ENCODE measurements around the gene PASK. TPM values are rescaled to one million over a fixed set of nuclear protein-coding genes. Genes with fewer than 3 reads are reported as not detected.

Gene PASK
- total RNA-seq, 1 experiment from 2014 or later, result 69.3 TPM

DNA sequence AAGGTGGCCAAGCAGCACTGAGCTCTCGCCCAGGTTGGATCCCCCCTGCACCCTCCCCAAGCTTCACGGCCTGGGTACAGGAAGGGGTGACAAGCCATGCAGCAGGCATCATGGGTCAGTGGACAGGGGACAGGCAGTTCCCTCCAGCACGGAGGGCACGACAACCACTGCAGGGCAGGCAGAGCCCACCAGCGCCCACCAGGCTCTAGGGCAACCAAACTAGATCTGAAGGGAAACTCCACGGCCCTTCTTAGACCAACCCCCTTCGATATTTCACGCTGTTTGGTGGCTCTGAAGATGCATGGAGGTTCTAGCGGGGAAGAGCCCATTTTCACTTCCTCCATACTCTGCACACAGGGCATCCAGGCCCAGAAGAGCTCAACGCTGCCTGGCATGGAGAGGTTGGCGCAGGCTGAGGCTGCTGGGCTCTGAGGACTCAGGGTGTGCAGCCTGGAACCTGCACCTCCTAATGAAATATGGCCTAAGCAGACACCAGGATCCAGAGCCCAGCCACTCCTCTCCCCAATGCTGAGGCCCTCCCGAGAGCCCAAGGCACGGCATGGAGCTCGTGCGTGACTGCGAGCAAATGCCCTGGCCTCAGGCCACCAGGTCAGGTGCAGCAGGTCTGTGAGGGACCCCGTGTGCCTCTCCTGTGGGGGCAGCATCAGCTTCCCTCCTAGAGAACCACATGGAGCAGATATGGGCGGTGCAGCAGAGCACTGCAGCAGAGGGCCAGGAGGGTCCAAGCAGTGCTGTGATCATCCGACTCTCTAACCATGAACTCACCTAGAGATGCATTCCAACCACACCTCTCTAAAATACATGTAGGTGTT, 38.4 kb downstream of the PASK start:
- BruUV-seq (replicated peaks), result no TSS peak
- no peak overlapping the region for H3K27ac Mint-ChIP-seq (ENCODE audit: unreplicated experiment)
- H3K36me3 Mint-ChIP-seq (ENCODE audit: insufficient read depth, unreplicated experiment), result peaks cover 14% of the 10 kb centered on the region
- no peaks in the 10 kb centered on the region for H3K27me3 Mint-ChIP-seq (ENCODE audit: unreplicated experiment)
- H3K4me3 Mint-ChIP-seq (ENCODE audit: low read depth, unreplicated experiment), result no peak overlapping the region
- no peaks in the 10 kb centered on the region for H3K4me1 Mint-ChIP-seq (ENCODE audit: low read depth, unreplicated experiment)
- intact Hi-C loops (cut with micrococcal nuclease; ENCODE audit: unreplicated experiment), result no loop called here
- DNase-seq, result no peak
- CTCF ChIA-PET, result no interaction called here
- no peaks in the 10 kb centered on the region for H3K9me3 Mint-ChIP-seq (ENCODE audit: low read depth, unreplicated experiment)
- TF ChIP-seq, protein P1, sequence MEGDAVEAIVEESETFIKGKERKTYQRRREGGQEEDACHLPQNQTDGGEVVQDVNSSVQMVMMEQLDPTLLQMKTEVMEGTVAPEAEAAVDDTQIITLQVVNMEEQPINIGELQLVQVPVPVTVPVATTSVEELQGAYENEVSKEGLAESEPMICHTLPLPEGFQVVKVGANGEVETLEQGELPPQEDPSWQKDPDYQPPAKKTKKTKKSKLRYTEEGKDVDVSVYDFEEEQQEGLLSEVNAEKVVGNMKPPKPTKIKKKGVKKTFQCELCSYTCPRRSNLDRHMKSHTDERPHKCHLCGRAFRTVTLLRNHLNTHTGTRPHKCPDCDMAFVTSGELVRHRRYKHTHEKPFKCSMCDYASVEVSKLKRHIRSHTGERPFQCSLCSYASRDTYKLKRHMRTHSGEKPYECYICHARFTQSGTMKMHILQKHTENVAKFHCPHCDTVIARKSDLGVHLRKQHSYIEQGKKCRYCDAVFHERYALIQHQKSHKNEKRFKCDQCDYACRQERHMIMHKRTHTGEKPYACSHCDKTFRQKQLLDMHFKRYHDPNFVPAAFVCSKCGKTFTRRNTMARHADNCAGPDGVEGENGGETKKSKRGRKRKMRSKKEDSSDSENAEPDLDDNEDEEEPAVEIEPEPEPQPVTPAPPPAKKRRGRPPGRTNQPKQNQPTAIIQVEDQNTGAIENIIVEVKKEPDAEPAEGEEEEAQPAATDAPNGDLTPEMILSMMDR (IDR thresholded peaks at IDR 0.05; ENCODE audit: unreplicated experiment), result no peak

- Mint-ChIP-seq H3K4me1 (ENCODE audit: low read depth, unreplicated experiment) (no peaks in the 10 kb centered on the region), H3K9me3 (ENCODE audit: low read depth, unreplicated experiment) (no peaks in the 10 kb centered on the region), H3K36me3 (ENCODE audit: insufficient read depth, unreplicated experiment) (peaks cover 14% of the 10 kb centered on the region), H3K4me3 (ENCODE audit: low read depth, unreplicated experiment) (no peak overlapping the region), H3K27me3 (ENCODE audit: unreplicated experiment) (no peaks in the 10 kb centered on the region), H3K27ac (ENCODE audit: unreplicated experiment) (no peak overlapping the region)
- CTCF ChIA-PET, result no interaction called here
- TF ChIP-seq, protein P1 (IDR thresholded peaks at IDR 0.05; ENCODE audit: unreplicated experiment), result no peak
- BruUV-seq (replicated peaks), result no TSS peak
- DNase-seq, result no peak
- intact Hi-C loops (cut with micrococcal nuclease; ENCODE audit: unreplicated experiment), result no loop called here
These were observed 39.1 kb downstream of the PASK start for GRCh38 chr2:241110089-241110606.

DNA sequence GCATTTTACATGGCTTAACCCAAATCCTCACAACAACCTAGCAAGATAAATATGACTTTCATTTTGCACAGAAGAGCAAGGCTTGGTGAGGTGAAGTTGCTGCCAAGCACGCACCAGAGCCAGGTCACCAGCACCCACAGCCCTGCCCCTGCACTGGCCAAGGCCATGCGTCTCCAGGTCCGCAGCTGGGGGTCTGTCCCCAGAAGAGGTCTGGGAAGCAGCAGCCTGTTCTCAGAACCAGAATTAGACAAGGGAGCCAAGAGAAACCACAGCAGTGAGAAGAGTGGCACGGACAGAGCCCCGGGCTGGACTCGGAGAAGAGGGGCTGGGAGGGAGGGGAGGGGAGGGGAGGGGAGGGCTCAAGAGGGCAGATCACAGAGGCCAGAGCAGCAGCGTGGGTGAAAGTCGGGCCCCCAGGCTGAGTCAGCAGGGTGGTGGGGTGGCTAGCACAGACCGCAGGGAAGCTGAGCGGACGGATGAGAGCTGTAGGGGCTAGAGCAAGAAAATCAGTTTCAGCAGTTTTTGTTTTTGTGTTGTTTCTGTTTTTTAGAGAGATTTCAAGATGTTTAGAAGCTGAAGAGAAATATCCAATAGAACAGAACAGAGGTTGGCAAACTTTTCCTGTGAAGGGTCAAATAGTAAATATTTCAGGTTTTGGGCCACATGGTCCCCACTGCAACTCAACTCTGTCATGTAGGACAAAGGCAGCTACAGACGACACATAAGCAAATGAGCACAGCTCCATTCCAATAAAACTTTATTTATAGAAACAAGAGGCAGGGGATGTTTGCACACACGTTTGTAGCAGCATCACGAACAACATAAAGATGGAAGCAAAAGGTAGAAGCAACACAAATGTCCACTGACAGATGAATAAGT, 39.8 kb downstream of the PASK start:
- no peaks in the 10 kb centered on the region for H3K4me1 Mint-ChIP-seq (ENCODE audit: low read depth, unreplicated experiment)
- TF ChIP-seq, protein P1 (IDR thresholded peaks at IDR 0.05; ENCODE audit: unreplicated experiment), result no peak
- no peak overlapping the region for H3K27ac Mint-ChIP-seq (ENCODE audit: unreplicated experiment)
- DNase-seq, result no peak
- H3K27me3 Mint-ChIP-seq (ENCODE audit: unreplicated experiment), result no peaks in the 10 kb centered on the region
- H3K9me3 Mint-ChIP-seq (ENCODE audit: low read depth, unreplicated experiment), result no peaks in the 10 kb centered on the region
- CTCF ChIA-PET, result no interaction called here
- H3K36me3 Mint-ChIP-seq (ENCODE audit: insufficient read depth, unreplicated experiment), result peaks cover 8% of the 10 kb centered on the region
- no peak overlapping the region for H3K4me3 Mint-ChIP-seq (ENCODE audit: low read depth, unreplicated experiment)
- BruUV-seq (replicated peaks), result no TSS peak
- intact Hi-C loops (cut with micrococcal nuclease; ENCODE audit: unreplicated experiment), result no loop called here

DNA sequence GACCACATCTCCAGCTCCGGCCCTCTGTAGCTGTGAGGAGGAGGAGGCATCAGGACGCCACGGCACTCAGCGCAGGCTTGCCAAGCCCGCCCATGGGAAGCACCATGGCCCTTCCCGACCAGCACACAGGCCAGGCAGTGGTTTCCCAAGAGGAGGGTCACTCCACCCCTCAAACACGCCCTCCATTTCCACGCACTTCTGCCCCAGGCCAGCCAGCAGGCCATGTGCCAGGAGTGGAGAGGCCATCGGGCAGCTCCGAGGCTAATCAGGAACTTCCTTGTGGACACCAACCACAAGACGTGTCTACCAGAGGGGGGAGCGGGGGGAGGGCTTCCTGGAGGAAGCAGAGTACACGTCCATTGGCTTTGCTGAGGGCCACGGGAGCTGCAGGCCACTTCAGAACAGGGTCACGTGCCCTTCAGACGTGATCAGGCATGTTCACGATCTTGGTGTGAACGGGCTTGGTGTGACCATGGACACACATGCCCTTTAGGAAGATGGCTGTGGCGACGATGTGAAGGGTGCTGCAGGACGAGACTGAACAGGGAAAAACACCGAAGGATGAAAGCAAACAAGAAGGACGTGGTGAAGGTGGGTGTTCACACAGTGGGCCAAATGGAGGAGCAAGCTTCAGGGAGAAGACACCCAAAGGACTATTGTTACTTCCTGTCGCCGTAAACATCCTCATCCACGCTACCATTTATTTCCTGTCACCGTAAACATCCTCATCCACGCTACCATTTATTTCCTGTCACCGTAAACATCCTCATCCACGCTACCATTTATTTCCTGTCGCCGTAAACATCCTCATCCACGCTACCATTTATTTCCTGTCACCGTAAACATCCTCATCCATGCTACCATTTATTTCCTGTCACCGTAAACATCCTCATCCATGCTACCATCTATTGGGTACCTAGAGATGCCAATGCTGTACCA, 40.7 kb downstream of the PASK start:
- no peak overlapping the region for H3K27ac Mint-ChIP-seq (ENCODE audit: unreplicated experiment)
- TF ChIP-seq, protein P1 (IDR thresholded peaks at IDR 0.05; ENCODE audit: unreplicated experiment), result no peak
- no peaks in the 10 kb centered on the region for H3K9me3 Mint-ChIP-seq (ENCODE audit: low read depth, unreplicated experiment)
- H3K4me3 Mint-ChIP-seq (ENCODE audit: low read depth, unreplicated experiment), result no peak overlapping the region
- peaks cover 8% of the 10 kb centered on the region for H3K36me3 Mint-ChIP-seq (ENCODE audit: insufficient read depth, unreplicated experiment)
- intact Hi-C loops (cut with micrococcal nuclease; ENCODE audit: unreplicated experiment), result no loop called here
- BruUV-seq (replicated peaks), result no TSS peak
- CTCF ChIA-PET, result no interaction called here
- H3K4me1 Mint-ChIP-seq (ENCODE audit: low read depth, unreplicated experiment), result no peaks in the 10 kb centered on the region
- DNase-seq, result no peak
- no peaks in the 10 kb centered on the region for H3K27me3 Mint-ChIP-seq (ENCODE audit: unreplicated experiment)

All from Calu3 (cell line).